ENCODE data around the gene TAS2R60. TPM values are rescaled to one million over a fixed set of nuclear protein-coding genes. Genes with fewer than 3 reads are reported as not detected.

The TAS2R60 gene
- total and polyA plus RNA-seq, 2 donors from 2014 or later: not detected

DNA sequence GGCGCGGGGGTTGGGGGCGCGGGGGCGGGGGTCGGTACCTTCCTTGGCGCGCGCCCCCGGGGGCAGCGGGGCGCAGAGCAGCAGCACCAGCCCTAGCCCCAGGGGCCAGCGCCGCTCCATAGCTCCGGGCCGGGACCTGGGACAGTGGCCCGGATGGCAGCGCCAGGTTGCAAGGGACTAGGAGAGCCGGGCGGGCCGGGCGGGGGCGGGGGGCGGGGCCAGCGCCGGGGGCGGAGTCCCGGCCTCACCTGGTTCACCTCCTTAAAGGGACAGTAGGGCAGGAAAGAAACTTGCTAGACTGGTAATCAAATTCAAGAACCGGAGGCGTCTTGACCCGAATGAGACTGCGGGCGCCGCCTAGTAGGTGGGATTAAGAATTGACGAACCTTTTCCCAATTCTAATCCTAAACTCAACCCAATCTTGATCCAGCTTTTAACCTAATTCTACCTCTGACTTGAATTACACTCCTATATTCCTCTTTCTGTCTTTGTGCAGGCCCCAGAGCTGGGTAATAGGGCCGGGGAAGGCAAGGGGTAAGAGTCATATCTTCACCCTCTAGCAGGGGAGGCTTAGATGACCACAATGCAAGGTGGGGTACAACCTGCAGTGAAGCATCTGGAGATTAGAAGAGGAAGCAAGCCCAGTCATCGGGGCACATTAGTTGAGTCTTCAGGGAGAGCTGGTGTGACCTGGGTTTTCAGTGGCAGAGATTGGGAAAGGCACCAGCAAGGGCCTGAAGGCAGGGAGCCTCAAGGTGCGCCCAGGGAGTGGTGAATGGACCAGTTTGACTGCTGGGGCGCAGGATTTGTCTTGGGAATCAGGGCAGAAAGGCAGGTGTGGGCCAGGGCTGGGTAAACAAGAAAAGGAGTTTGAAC lies 34.3 kb upstream of the TAS2R60 start, which contains the start of gene EPHA1:
EPHA1 (minus strand) TSS at position 171 of the 876 bp plus-strand sequence; CDS start at position 120, 51 bp downstream.
- FAIRE-seq (no peak), DNase-seq (peak; percentile 64 to 88 (median 81))
- Histone ChIP-seq H3K9me3 (ENCODE audit: control insufficient read depth in 2 of 3, insufficient read depth in 1 of 3, low read length in 3 of 3) (no peaks in the 10 kb centered on the region), H3K36me3 (ENCODE audit: control insufficient read depth in 2 of 3, insufficient read depth in 3 of 3, low read length in 3 of 3) (no peaks in the 10 kb centered on the region), H3K27ac (ENCODE audit: low read depth in 2 of 2, low read length in 2 of 2) (no peak within 1 kb of the TSS), H3K4me1 (ENCODE audit: control insufficient read depth in 2 of 3, insufficient read depth in 2 of 3, low read depth in 1 of 3, low read length in 3 of 3) (peaks cover 0 to 15% (median 7%) of the 10 kb centered on the region in 3 donors), H3K27me3 (ENCODE audit: control insufficient read depth, insufficient read depth, low read length) (no peaks in the 10 kb centered on the region), H3K9ac (ENCODE audit: low read length in 3 of 3) (peak within 1 kb of the TSS in 2 of 3 donors; percentile 56 to 70), H3K4me3 (ENCODE audit: low read length in 3 of 3) (peak within 1 kb of the TSS; percentile 17 to 66 (median 64))
- TF ChIP-seq, protein P1, sequence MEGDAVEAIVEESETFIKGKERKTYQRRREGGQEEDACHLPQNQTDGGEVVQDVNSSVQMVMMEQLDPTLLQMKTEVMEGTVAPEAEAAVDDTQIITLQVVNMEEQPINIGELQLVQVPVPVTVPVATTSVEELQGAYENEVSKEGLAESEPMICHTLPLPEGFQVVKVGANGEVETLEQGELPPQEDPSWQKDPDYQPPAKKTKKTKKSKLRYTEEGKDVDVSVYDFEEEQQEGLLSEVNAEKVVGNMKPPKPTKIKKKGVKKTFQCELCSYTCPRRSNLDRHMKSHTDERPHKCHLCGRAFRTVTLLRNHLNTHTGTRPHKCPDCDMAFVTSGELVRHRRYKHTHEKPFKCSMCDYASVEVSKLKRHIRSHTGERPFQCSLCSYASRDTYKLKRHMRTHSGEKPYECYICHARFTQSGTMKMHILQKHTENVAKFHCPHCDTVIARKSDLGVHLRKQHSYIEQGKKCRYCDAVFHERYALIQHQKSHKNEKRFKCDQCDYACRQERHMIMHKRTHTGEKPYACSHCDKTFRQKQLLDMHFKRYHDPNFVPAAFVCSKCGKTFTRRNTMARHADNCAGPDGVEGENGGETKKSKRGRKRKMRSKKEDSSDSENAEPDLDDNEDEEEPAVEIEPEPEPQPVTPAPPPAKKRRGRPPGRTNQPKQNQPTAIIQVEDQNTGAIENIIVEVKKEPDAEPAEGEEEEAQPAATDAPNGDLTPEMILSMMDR (IDR thresholded peaks at IDR 0.05; ENCODE audit: borderline replicate concordance, extremely low read depth, insufficient read depth): peak; percentile 59
- intact Hi-C loops (cut with DNase I): no loop called here

DNA sequence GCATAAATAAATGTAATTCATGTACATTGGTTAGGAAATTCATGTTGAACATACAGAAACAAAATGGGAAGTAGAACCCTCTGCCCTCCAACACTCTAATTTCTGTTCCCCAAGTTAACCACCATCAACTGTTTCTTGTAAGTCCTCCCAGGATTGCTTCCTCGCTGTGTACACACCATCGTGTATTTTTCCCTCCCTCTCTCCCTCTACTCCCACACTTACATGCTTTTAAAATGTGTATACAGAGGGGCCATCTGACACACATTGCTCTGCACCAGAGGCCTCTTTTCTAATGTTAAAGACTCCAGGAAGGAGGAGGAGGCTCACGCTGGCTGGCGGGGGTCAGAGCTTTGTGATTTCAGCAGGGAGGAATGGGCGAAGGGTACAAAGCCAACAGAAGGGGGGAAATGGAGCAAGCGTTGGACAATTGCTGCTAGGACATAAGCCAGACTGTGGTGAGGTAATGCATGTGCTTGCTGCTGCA lies 32.7 kb upstream of the TAS2R60 start:
- intact Hi-C loops (cut with DNase I): loop anchor here (10.0 kb wide), 1 partner anchor 176 kb away; no protein-coding TSS in a partner anchor
- H3K4me1 ChIP-seq (ENCODE audit: control insufficient read depth in 2 of 3, insufficient read depth in 2 of 3, low read depth in 1 of 3, low read length in 3 of 3): peaks cover 0 to 15% (median 7%) of the 10 kb centered on the region in 3 donors

DNA sequence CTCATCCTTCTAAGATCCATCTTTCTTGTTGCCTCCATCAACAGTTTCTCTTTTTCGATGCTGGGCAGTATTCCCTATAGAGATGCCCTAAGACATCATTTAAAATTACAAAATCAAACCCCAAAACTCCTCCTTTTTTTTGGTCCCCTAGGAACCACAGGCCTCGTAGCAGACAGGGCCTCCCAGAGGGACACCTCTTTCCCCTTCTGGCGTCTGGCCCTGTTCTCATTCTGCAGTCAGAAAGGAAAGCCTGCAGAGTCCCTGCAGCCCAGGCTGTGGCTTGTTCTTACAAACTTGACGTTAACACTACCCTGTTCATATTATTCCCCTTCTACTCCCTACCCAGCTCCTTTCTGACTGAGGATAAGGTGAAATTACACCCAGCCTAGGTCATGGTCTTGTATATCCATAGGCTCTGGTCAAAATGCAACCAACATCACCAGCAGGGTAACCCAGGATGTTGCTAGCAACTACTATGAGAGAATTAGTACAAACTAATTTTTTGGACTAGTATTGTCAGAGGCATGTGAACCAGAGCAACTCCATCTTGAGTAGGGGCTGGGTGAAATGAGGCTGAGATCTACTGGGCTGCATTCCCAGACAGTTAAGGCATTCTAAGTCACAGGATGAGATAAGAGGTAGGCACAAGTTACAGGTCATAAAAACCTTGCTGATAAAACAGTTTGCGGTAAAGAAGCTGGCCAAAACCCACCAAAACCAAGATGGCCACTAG lies 31.1 kb upstream of the TAS2R60 start:
- DNase-seq (no peak), FAIRE-seq (no peak)
- peaks cover 0 to 16% (median 7%) of the 10 kb centered on the region in 3 donors for H3K4me1 ChIP-seq (ENCODE audit: control insufficient read depth in 2 of 3, insufficient read depth in 2 of 3, low read depth in 1 of 3, low read length in 3 of 3)
- no peaks in the 10 kb centered on the region for H3K27me3 ChIP-seq (ENCODE audit: control insufficient read depth, insufficient read depth, low read length)
- H3K9ac ChIP-seq (ENCODE audit: low read length in 3 of 3): no peak overlapping the region
- intact Hi-C loops (cut with DNase I): loop anchor here (10.0 kb wide), 1 partner anchor 177 kb away; no protein-coding TSS in a partner anchor
- H3K9me3 ChIP-seq (ENCODE audit: control insufficient read depth in 2 of 3, insufficient read depth in 1 of 3, low read length in 3 of 3): no peaks in the 10 kb centered on the region
- H3K4me3 ChIP-seq (ENCODE audit: low read length in 3 of 3): no peak overlapping the region
- H3K36me3 ChIP-seq (ENCODE audit: control insufficient read depth in 2 of 3, insufficient read depth in 3 of 3, low read length in 3 of 3): no peaks in the 10 kb centered on the region
- TF ChIP-seq, protein P1 (IDR thresholded peaks at IDR 0.05; ENCODE audit: borderline replicate concordance, extremely low read depth, insufficient read depth): no peak
- no peak overlapping the region for H3K27ac ChIP-seq (ENCODE audit: low read depth in 2 of 2, low read length in 2 of 2)

More for the DNA sequence above, 32.7 kb upstream of the TAS2R60 start:
- Histone ChIP-seq H3K27me3 (ENCODE audit: control insufficient read depth, insufficient read depth, low read length) (no peaks in the 10 kb centered on the region), H3K36me3 (ENCODE audit: control insufficient read depth in 2 of 3, insufficient read depth in 3 of 3, low read length in 3 of 3) (no peaks in the 10 kb centered on the region), H3K9ac (ENCODE audit: low read length in 3 of 3) (no peak overlapping the region), H3K4me3 (ENCODE audit: low read length in 3 of 3) (no peak overlapping the region), H3K27ac (ENCODE audit: low read depth in 2 of 2, low read length in 2 of 2) (no peak overlapping the region), H3K9me3 (ENCODE audit: control insufficient read depth in 2 of 3, insufficient read depth in 1 of 3, low read length in 3 of 3) (no peaks in the 10 kb centered on the region)
- FAIRE-seq (no peak), DNase-seq (peak in 1 of 5 donors; percentile 15)
- TF ChIP-seq, protein P1 (IDR thresholded peaks at IDR 0.05; ENCODE audit: borderline replicate concordance, extremely low read depth, insufficient read depth): no peak

Data from kidney (tissue), 14 donors.